NB4 (cell line): ENCODE results near the gene CYP11A1.

ENCODE experiments used
- CTCF ChIP-seq: IDR thresholded peaks from one replicate; pipeline ENCODE4 v1.5.1; 2012; ENCODE audit warnings: low read depth, low read length
- MYC ChIP-seq: IDR thresholded peaks from 2 replicates; pipeline ENCODE4 v1.6.1; 2011; ENCODE audit warnings: low read depth, low read length
- POLR2A ChIP-seq: IDR thresholded peaks from 2 replicates; pipeline ENCODE4 v1.6.1; 2011; ENCODE audit warnings: mild to moderate bottlenecking; ENCODE audit not compliant: insufficient read length; ENCODE audit errors: extremely low read depth

- TF ChIP-seq CTCF (no peak), POLR2A (no peak), MYC (no peak)
Measured at GRCh38 chr15:74376825-74377581, 9.6 kb upstream of the CYP11A1 start.
